Ovary (tissue), 3 donors: ENCODE data around the gene IL3RA.

ENCODE experiments used
- CTCF ChIP-seq, 3 donors: fragments of 450-650 bp in 2 of 3; fragments of 200-600 bp in 1 of 3; IDR thresholded peaks; one replicate each; pipeline versions ENCODE4 v1.5.1 to v1.8.0; 2016 to 2022; ENCODE audit warnings: antibody characterized with exemption in 3 of 3, mild to moderate bottlenecking in 1 of 3
- POLR2A ChIP-seq: fragments of 450-650 bp; IDR thresholded peaks from one replicate; pipeline ENCODE4 v1.6.1; 2017; ENCODE audit warnings: antibody characterized with exemption, mild to moderate bottlenecking, moderate library complexity
- donor health status: DM: no; HTN: no; CAD: no.

- no peak for TF ChIP-seq CTCF (IDR thresholded peaks at IDR 0.05)
- TF ChIP-seq POLR2A: no peak
Observed at GRCh38 chrX:1291110-1291740, 45.4 kb upstream of the IL3RA start.
